BE2C (cell line): ENCODE data around the gene HLA-DPA1.

Source experiments
- DNase-seq: peaks from one replicate; pipeline ENCODE4 v3.0.0-alpha.2; 2020
- H3K27me3 ChIP-seq: fragments of 250-450 bp; sonication (Bioruptor Pico); 2 replicates; pipeline ENCODE4 v1.5.1; 2020; ENCODE audit warnings: mild to moderate bottlenecking
- H3K36me3 ChIP-seq: fragments of 250-450 bp; sonication (Bioruptor Pico); 2 replicates; pipeline ENCODE4 v1.5.1; 2020; ENCODE audit warnings: mild to moderate bottlenecking
- H3K4me1 ChIP-seq: fragments of 250-450 bp; sonication (Bioruptor Pico); 2 replicates; pipeline ENCODE4 v1.5.1; 2020
- H3K4me3 ChIP-seq: 2 replicates; pipeline ENCODE4 v1.5.1; 2011; ENCODE audit warnings: low read depth, low read length
- H3K9me3 ChIP-seq: fragments of 250-450 bp; sonication (Bioruptor Pico); 2 replicates; pipeline ENCODE4 v1.5.1; 2020
- TF ChIP-seq, protein P1 (sequence below): IDR thresholded peaks from 2 replicates; pipeline ENCODE4 v1.5.1; 2012; ENCODE audit warnings: mild to moderate bottlenecking, low read depth, low read length

Gene HLA-DPA1

DNA sequence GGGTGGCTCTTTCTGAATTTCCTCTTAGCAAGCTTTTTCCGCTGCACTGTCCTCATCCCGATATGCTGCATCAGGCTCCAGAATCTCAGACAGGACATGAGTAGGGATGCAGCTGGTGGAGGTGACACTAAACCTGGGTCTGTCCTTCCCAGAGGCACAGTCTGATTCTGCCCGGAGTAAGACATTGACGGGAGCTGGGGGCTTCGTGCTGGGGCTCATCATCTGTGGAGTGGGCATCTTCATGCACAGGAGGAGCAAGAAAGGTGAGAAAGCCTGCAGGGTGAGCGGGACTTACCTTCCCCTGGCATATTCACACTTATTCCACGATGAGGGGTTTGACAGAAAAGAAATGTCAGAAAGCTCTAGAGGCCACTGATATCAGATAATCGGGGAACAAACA lies 12.2 kb upstream of the HLA-DPA1 start:
- H3K27me3 ChIP-seq: peaks cover 49% of the 10 kb centered on the region
- no peaks in the 10 kb centered on the region for H3K4me1 ChIP-seq
- no peak for DNase-seq
- TF ChIP-seq, protein P1, sequence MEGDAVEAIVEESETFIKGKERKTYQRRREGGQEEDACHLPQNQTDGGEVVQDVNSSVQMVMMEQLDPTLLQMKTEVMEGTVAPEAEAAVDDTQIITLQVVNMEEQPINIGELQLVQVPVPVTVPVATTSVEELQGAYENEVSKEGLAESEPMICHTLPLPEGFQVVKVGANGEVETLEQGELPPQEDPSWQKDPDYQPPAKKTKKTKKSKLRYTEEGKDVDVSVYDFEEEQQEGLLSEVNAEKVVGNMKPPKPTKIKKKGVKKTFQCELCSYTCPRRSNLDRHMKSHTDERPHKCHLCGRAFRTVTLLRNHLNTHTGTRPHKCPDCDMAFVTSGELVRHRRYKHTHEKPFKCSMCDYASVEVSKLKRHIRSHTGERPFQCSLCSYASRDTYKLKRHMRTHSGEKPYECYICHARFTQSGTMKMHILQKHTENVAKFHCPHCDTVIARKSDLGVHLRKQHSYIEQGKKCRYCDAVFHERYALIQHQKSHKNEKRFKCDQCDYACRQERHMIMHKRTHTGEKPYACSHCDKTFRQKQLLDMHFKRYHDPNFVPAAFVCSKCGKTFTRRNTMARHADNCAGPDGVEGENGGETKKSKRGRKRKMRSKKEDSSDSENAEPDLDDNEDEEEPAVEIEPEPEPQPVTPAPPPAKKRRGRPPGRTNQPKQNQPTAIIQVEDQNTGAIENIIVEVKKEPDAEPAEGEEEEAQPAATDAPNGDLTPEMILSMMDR: no peak
- no peaks in the 10 kb centered on the region for H3K9me3 ChIP-seq
- H3K36me3 ChIP-seq: no peaks in the 10 kb centered on the region
- H3K4me3 ChIP-seq: no peak overlapping the region

DNA sequence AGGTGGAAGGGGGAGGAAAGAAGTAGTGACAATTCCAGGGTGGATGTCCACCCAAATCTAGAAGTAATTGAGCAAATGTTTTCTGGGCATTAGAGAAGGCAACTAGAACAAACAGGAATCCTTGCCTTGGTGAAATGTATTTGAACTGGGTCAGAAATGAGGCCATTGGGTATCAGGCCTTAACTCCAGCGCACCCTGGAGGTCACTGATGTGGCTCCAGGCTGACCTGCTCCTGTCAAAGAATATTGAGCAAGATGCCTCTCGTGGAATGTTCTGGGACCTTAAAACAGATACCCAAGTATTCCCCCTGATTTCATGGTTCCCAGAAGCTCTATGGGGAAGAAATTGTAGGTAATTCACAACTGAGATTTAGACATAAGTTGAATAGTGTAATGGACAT lies 9.3 kb upstream of the HLA-DPA1 start:
- H3K4me3 ChIP-seq: no peak overlapping the region
- no peak for DNase-seq
- no peaks in the 10 kb centered on the region for H3K36me3 ChIP-seq
- no peaks in the 10 kb centered on the region for H3K9me3 ChIP-seq
- no peaks in the 10 kb centered on the region for H3K4me1 ChIP-seq
- TF ChIP-seq, protein P1: peak; percentile 70
- H3K27me3 ChIP-seq: peaks cover 42% of the 10 kb centered on the region

DNA sequence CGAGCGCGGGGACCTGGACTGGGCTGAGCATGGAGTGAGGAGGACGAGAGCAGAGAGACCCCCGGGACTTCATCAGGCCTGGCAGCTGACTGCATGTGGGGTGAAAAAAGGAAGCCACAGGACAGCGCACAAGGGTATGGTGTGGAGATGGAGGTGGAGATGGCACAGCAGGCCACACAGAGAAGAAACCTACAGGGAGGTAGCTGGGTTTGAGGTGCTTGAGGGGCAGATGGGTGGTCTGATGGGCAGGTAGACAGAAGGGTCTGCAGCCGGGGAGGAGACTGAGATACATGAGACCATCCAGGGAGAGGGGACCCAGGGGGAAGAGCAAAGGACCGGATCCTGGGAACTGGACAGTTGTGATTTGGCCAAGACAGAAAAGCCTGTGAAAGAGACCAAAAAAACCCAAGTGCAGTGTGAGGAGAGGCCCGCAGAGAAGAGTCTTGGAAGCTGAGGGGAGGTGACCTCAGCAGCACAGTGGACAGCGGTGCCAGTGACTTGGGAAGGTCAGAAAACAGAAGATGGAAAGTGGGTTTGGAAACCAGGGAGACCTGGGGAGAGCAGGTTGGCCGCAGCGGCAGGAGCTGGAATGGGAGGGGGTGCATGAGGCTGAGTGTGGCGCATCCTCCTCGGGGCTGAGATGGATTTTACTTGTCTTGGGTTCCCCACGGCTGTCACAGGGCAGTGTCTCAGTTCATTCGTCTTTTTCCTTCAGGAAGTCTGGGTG lies 7.8 kb upstream of the HLA-DPA1 start:
- H3K36me3 ChIP-seq: no peaks in the 10 kb centered on the region
- H3K9me3 ChIP-seq: no peaks in the 10 kb centered on the region
- H3K4me1 ChIP-seq: no peaks in the 10 kb centered on the region
- H3K27me3 ChIP-seq: peaks cover 41% of the 10 kb centered on the region
- DNase-seq: no peak
- no peak overlapping the region for H3K4me3 ChIP-seq
- TF ChIP-seq, protein P1: no peak

DNA sequence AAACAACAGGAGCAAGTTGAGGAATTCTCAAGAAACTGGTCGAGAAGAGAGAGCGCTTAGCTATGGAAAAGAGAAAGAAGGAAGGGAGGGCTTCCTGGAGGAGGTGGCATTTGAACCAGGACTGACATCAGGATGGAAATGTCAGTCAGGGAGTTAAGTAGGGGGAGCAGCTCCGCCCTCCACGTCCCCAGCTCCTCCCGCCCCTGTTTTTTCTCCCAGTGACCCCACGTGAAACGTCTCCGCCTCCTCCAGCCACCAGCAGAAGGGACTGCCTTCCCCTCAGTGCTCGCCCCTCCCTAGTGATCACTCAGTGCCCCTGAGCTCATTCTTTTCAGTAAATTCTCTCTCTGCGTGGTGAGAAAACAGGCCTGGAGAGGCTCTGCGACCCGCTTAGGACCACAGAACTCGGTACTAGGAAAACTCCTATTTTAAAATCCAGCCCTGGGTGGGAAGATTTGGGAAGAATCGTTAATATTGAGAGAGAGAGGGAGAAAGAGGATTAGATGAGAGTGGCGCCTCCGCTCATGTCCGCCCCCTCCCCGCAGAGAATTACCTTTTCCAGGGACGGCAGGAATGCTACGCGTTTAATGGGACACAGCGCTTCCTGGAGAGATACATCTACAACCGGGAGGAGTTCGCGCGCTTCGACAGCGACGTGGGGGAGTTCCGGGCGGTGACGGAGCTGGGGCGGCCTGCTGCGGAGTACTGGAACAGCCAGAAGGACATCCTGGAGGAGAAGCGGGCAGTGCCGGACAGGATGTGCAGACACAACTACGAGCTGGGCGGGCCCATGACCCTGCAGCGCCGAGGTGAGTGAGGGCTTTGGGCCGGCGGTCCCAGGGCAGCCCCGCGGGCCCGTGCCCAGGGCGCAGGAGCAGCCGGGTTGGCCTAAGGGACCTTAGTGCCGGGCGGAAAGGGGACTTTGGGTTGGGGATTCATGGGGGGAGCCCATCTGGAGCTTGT lies 7.0 kb upstream of the HLA-DPA1 start:
- no peak for DNase-seq
- Histone ChIP-seq H3K4me1 (no peaks in the 10 kb centered on the region), H3K9me3 (no peaks in the 10 kb centered on the region), H3K36me3 (no peaks in the 10 kb centered on the region), H3K27me3 (peaks cover 41% of the 10 kb centered on the region), H3K4me3 (peak overlapping the region; percentile 16)
- TF ChIP-seq, protein P1: no peak

DNA sequence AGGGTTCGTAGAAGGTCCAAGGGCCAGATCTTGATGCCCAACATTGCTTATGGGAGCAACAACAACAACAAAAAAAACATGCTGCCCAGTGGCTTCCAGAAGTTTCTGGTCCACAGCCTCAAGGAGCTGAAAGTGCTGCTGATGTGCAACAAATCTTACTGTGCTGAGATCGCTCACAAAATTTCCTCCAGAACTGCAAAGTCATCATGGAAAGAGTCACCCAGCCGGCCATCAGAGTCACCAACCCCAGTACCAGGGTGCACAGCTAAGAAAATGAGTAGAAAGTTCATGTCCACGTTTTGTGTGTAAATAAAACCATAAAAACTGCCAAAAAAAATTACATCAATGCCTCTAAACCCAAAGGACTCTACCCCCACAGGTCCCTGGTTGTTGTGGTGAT lies 6.1 kb upstream of the HLA-DPA1 start:
- no peak for DNase-seq
- TF ChIP-seq, protein P1: no peak

More for the DNA sequence above, 6.1 kb upstream of the HLA-DPA1 start:
- Histone ChIP-seq H3K27me3 (peaks cover 39% of the 10 kb centered on the region), H3K9me3 (no peaks in the 10 kb centered on the region), H3K4me1 (no peaks in the 10 kb centered on the region), H3K4me3 (no peak overlapping the region), H3K36me3 (no peaks in the 10 kb centered on the region)
